CD4-positive, alpha-beta memory T cell (primary cell): Measurements from ENCODE around the gene ACVRL1. TPM values are rescaled to one million over a fixed set of nuclear protein-coding genes. Genes with fewer than 3 reads are reported as not detected.

Experiments
- CTCF ChIA-PET: fragments of 350-600 bp; sonication (Branson Sonifier 250); formaldehyde crosslinking; loops from one replicate; lab custom pipeline; 2021; ENCODE audit warnings: inconsistent platforms; ENCODE audit not compliant: partially characterized antibody; lab: Charles Lee
- POLR2A ChIA-PET: fragments of 350-600 bp; sonication (Branson Sonifier 250); formaldehyde crosslinking; loops from one replicate; lab custom pipeline; 2021; ENCODE audit not compliant: partially characterized antibody; lab: Charles Lee
- DNase-seq, 5 donors: peaks; one replicate each; pipeline versions ENCODE4 v3.0.0 to v3.0.0-alpha.2; 2020 to 2022; ENCODE audit warnings: mixed read lengths in 1 of 5
- H3K27ac ChIP-seq: one replicate; pipeline ENCODE4 v1.7.0; 2013; ENCODE audit warnings: low read depth, low read length
- H3K27me3 ChIP-seq: 2 replicates; pipeline ENCODE4 v1.7.0; 2013; ENCODE audit warnings: mild to moderate bottlenecking, low read length, moderate library complexity; ENCODE audit not compliant: insufficient read depth
- H3K36me3 ChIP-seq: 2 replicates; pipeline ENCODE4 v1.7.0; 2013; ENCODE audit warnings: mild to moderate bottlenecking, low read length, moderate library complexity; ENCODE audit not compliant: insufficient read depth
- H3K4me1 ChIP-seq: 2 replicates; pipeline ENCODE4 v1.7.0; 2013; ENCODE audit warnings: mild to moderate bottlenecking, low read length, moderate library complexity; ENCODE audit not compliant: insufficient read depth
- H3K4me3 ChIP-seq, 2 donors: one replicate each; pipeline ENCODE4 v1.7.0; 2013; ENCODE audit warnings: low read length in 2 of 2, mild to moderate bottlenecking in 1 of 2
- H3K9me3 ChIP-seq, 2 donors: one replicate each; pipeline ENCODE4 v1.7.0; 2013; ENCODE audit warnings: low read length in 2 of 2, control low read depth in 1 of 2; ENCODE audit not compliant: control insufficient read depth in 1 of 2
- H3K27ac Mint-ChIP-seq, 7 donors: one replicate each; pipeline ENCODE4 v1.8.0; 2020 to 2021; ENCODE audit warnings: mixed read lengths in 7 of 7, mild to moderate bottlenecking in 6 of 7, inconsistent platforms in 3 of 7, moderate library complexity in 3 of 7
- H3K27me3 Mint-ChIP-seq, 2 donors: one replicate each; pipeline ENCODE4 v1.8.0; 2020 to 2021; ENCODE audit warnings: mixed read lengths in 2 of 2
- H3K36me3 Mint-ChIP-seq, 2 donors: one replicate each; pipeline ENCODE4 v1.8.0; 2020 to 2021; ENCODE audit warnings: mixed read lengths in 2 of 2, inconsistent platforms in 1 of 2, mild to moderate bottlenecking in 1 of 2
- H3K4me1 Mint-ChIP-seq, 4 donors: one replicate each; pipeline ENCODE4 v1.8.0; 2020 to 2021; ENCODE audit warnings: mixed read lengths in 4 of 4, mild to moderate bottlenecking in 1 of 4
- H3K4me3 Mint-ChIP-seq, 8 donors: one replicate each; pipeline ENCODE4 v1.8.0; 2020 to 2021; ENCODE audit warnings: mixed read lengths in 8 of 8, mild to moderate bottlenecking in 7 of 8, moderate library complexity in 6 of 8, inconsistent platforms in 3 of 8
- H3K9me3 Mint-ChIP-seq, 8 donors: one replicate each; pipeline ENCODE4 v1.8.0; 2020 to 2021; ENCODE audit warnings: mixed read lengths in 8 of 8, mild to moderate bottlenecking in 5 of 8, inconsistent platforms in 3 of 8, moderate library complexity in 1 of 8
- intact Hi-C: fragments of 100-400 bp; cut with micrococcal nuclease; formaldehyde crosslinking; loops from one replicate; pipeline ENCODE4 v1.15.1; 2023
- polyA plus RNA-seq, 2 donors: library from polyadenylated mRNA; unstranded; fragments of 300-500 nt; fragmentation: Illumina TruSeq; gene quantifications; one replicate each; pipeline ENCODE4 v1.2.3, GENCODE V29; 2021
- total RNA-seq, 2 experiments: library from RNA; stranded (reverse); gene quantifications; one replicate each; pipeline ENCODE4 v1.2.3, GENCODE V29; 2021

The ACVRL1 gene
- total and polyA plus RNA-seq, 4 experiments from 2014 or later: 0.15 to 0.83 TPM; not detected in 2

- Mint-ChIP-seq H3K9me3 (no peaks in the 10 kb centered on the region), H3K27ac (peak overlapping the region; percentile 49 to 86 (median 80)), H3K27me3 (peaks cover 0 to 2% of the 10 kb centered on the region in 2 donors), H3K36me3 (peaks cover 0 to 3% of the 10 kb centered on the region in 2 donors), H3K4me3 (peak overlapping the region; percentile 53 to 84 (median 82)), H3K4me1 (peaks cover 29 to 52% (median 40%) of the 10 kb centered on the region in 4 donors)
- DNase-seq: peak in 1 of 5 donors; percentile 43
- Histone ChIP-seq H3K27me3 (no peaks in the 10 kb centered on the region), H3K27ac (peak overlapping the region; percentile 58), H3K36me3 (no peaks in the 10 kb centered on the region), H3K9me3 (no peaks in the 10 kb centered on the region), H3K4me1 (peaks cover 30% of the 10 kb centered on the region), H3K4me3 (peak overlapping the region; percentile 61 to 62)
- ChIA-PET POLR2A (interaction anchor here (0.7 to 1.5 kb wide), 6 partner anchors 10 to 131 kb away, joined by 3 to 6 read pairs (median 3); no protein-coding TSS in a partner anchor), CTCF (interaction anchor here (0.6 to 2.8 kb wide), 3 partner anchors 19 to 38 kb away, joined by 3 to 12 read pairs (median 7); no protein-coding TSS in a partner anchor)
- intact Hi-C loops: loop anchor here (1.0 to 5.0 kb wide), 3 partner anchors 19 to 1670 kb away; partner anchors contain the start of gene LIMA1
These were observed 44.8 kb downstream of the ACVRL1 start for GRCh38 chr12:51951843-51952722.

DNA sequence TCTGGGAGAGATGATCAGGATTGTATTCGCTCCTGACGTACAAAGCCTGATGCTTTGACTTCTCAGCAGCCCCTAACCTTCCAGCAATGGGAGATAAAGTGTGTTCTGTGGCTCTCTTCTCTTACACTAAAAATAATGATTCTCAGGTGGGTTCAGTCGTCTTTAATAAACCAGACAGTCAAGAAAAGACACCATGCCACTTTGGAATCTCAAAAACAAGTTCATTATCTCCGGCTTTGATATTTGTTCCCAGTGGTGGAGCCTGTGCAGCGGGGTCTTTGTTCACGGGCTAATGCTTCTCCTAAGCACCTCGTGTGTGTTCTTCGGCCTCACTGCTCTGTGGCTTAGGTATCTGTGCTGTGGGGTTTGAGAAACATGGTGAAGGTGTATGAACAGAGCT is 45.8 kb downstream of the ACVRL1 start:
- H3K4me3 Mint-ChIP-seq: peak overlapping the region; percentile 53 to 84 (median 82)
- Histone ChIP-seq H3K36me3 (no peaks in the 10 kb centered on the region), H3K4me3 (no peak overlapping the region), H3K27ac (no peak overlapping the region), H3K27me3 (no peaks in the 10 kb centered on the region), H3K9me3 (no peaks in the 10 kb centered on the region), H3K4me1 (peaks cover 30% of the 10 kb centered on the region)
- ChIA-PET POLR2A (interaction anchor here (0.6 kb wide), 1 partner anchor 132 kb away, joined by 3 read pairs; no protein-coding TSS in a partner anchor), CTCF (no interaction called here)
- no peak for DNase-seq
- H3K9me3 Mint-ChIP-seq: no peaks in the 10 kb centered on the region
- H3K27ac Mint-ChIP-seq: peak overlapping the region in 6 of 7 donors; percentile 10 to 82 (median 64)
- peaks cover 33 to 52% (median 44%) of the 10 kb centered on the region in 4 donors for H3K4me1 Mint-ChIP-seq
- no peaks in the 10 kb centered on the region for H3K27me3 Mint-ChIP-seq
- intact Hi-C loops: loop anchor here (5.0 kb wide), 1 partner anchor 1671 kb away; the partner anchor contains the start of gene LIMA1
- H3K36me3 Mint-ChIP-seq: peaks cover 0 to 3% of the 10 kb centered on the region in 2 donors

DNA sequence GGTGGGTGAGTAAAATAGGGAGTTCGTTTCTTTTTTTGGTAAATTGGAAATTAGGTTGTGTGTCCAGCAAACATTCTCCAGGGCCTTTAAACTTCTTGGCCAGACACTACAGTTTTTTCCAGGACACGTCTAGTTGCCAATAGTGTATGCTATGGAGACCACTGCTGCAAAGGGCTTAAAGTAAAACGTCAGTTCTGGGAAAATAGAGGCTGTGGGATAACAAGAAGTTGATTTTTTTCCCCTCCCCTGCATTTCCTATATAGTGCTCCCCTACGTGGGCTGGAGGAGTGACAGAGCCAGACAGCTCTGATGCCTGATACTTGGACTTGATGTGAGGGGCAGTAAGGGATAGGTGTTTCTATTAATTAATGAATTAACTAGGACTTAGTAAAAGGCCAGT is 46.6 kb downstream of the ACVRL1 start:
- H3K27ac Mint-ChIP-seq: peak overlapping the region; percentile 5 to 80 (median 26)
- CTCF ChIA-PET: interaction anchor here (3.4 kb wide), 1 partner anchor 17 kb away, joined by 10 read pairs; no protein-coding TSS in a partner anchor

DNA sequence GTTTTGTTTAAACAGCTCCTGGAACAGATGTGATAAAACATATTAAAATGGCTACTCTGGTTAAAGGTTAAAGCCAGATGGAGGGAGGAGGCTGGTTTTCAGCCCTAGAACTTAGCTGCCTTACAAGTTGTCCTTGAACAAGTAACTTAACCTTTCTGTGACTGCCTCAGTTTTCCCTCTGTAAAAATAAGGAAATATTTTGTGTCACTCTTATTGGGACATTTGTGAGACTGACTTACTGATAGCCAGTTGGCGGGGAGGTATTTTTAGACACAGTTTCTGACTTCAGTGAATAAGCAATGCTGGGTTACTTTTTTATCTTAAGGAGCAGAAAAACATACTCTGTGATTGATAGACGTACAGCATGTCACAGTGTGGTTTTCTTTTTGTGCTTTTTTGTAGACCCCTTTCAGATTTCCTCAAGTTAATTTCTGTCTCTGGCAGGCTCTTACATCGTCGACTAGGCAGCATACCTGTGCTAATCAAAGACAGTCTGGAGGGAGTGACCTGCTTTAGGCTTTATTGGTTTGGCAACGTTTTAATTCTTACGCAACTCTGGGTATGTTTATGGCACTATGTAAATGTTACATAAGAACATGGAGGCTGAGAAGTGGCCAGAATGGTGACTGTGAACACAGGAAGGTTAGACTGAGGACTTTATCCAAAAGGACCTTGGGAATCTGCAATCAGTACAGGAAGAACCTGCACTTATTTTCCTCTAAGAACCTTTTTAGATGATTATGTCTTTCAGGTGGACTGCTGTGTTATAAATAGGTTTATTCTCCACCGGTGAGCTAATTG is 47.5 kb downstream of the ACVRL1 start:
- no peaks in the 10 kb centered on the region for H3K9me3 Mint-ChIP-seq
- no peak overlapping the region for H3K4me3 Mint-ChIP-seq

More for the DNA sequence above, 46.6 kb downstream of the ACVRL1 start:
- POLR2A ChIA-PET: interaction anchor here (0.6 kb wide), 2 partner anchors 18 to 133 kb away, joined by 3 read pairs; no protein-coding TSS in a partner anchor
- Histone ChIP-seq H3K36me3 (no peaks in the 10 kb centered on the region), H3K9me3 (no peaks in the 10 kb centered on the region), H3K4me3 (no peak overlapping the region), H3K27me3 (no peaks in the 10 kb centered on the region), H3K4me1 (peaks cover 30% of the 10 kb centered on the region), H3K27ac (no peak overlapping the region)
- Mint-ChIP-seq H3K4me1 (peaks cover 33 to 54% (median 46%) of the 10 kb centered on the region in 4 donors), H3K9me3 (no peaks in the 10 kb centered on the region), H3K36me3 (peaks cover 0 to 3% of the 10 kb centered on the region in 2 donors), H3K4me3 (peak overlapping the region in 7 of 8 donors; percentile 44 to 84 (median 79)), H3K27me3 (no peaks in the 10 kb centered on the region)
- no peak for DNase-seq
- intact Hi-C loops: loop anchor here (5.0 kb wide), 1 partner anchor 1672 kb away; the partner anchor contains the start of gene LIMA1

DNA sequence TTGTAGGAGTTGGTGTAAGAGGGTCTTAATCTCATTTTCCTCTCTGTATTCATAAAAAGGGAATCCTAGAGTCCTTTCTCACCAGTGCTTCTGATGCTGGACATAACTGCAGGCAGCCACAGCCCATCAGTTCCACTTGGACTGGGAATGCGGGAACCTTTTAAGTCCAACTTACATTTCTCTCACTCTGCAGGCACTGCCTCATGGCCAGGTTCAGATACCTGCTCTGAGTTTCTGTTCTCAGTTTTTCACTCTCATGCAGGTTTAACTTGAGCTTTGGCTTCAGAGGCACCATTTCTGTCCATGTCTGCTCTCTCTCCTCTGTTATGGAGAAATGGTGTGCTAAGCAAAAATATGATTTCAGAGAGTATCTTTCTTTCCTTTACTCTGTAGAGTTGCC is 48.4 kb downstream of the ACVRL1 start:
- H3K27ac ChIP-seq: no peak overlapping the region
- H3K36me3 Mint-ChIP-seq: peaks cover 7 to 9% of the 10 kb centered on the region in 2 donors
- no peaks in the 10 kb centered on the region for H3K27me3 Mint-ChIP-seq
- H3K4me1 ChIP-seq: peaks cover 29% of the 10 kb centered on the region
- intact Hi-C loops: no loop called here
- no peaks in the 10 kb centered on the region for H3K9me3 ChIP-seq
- H3K27ac Mint-ChIP-seq: peak overlapping the region in 3 of 7 donors; percentile 5 to 55 (median 12)
- H3K4me1 Mint-ChIP-seq: peaks cover 44 to 62% (median 53%) of the 10 kb centered on the region in 4 donors
- H3K4me3 ChIP-seq: no peak overlapping the region
- H3K36me3 ChIP-seq: no peaks in the 10 kb centered on the region
- H3K27me3 ChIP-seq: no peaks in the 10 kb centered on the region
- POLR2A ChIA-PET: no interaction called here
- H3K4me3 Mint-ChIP-seq: peak overlapping the region in 2 of 8 donors; percentile 1 to 36
- CTCF ChIA-PET: interaction anchor here (0.5 to 3.4 kb wide), 3 partner anchors 15 to 113 kb away, joined by 3 to 10 read pairs (median 4); no protein-coding TSS in a partner anchor
- H3K9me3 Mint-ChIP-seq: no peaks in the 10 kb centered on the region
- DNase-seq: no peak

More for the DNA sequence above, 47.5 kb downstream of the ACVRL1 start:
- peak overlapping the region in 6 of 7 donors; percentile 4 to 75 (median 29) for H3K27ac Mint-ChIP-seq
- Histone ChIP-seq H3K4me3 (no peak overlapping the region), H3K9me3 (no peaks in the 10 kb centered on the region), H3K4me1 (peaks cover 30% of the 10 kb centered on the region), H3K27me3 (no peaks in the 10 kb centered on the region), H3K27ac (no peak overlapping the region), H3K36me3 (no peaks in the 10 kb centered on the region)
- peaks cover 40 to 60% (median 50%) of the 10 kb centered on the region in 4 donors for H3K4me1 Mint-ChIP-seq
- ChIA-PET CTCF (interaction anchor here (1.2 to 3.4 kb wide), 2 partner anchors 16 to 71 kb away, joined by 4 to 10 read pairs; no protein-coding TSS in a partner anchor), POLR2A (interaction anchor here (0.6 kb wide), 1 partner anchor 17 kb away, joined by 3 read pairs; no protein-coding TSS in a partner anchor)
- no peaks in the 10 kb centered on the region for H3K27me3 Mint-ChIP-seq
- no peak for DNase-seq
- intact Hi-C loops: loop anchor here (5.0 kb wide), 1 partner anchor 1672 kb away; the partner anchor contains the start of gene LIMA1
- peaks cover 7 to 9% of the 10 kb centered on the region in 2 donors for H3K36me3 Mint-ChIP-seq

- H3K27me3 ChIP-seq: no peaks in the 10 kb centered on the region
- H3K4me3 Mint-ChIP-seq: no peak overlapping the region
- DNase-seq: no peak
- POLR2A ChIA-PET: no interaction called here
- no peaks in the 10 kb centered on the region for H3K9me3 ChIP-seq
- no peak overlapping the region for H3K4me3 ChIP-seq
- peaks cover 47 to 62% (median 56%) of the 10 kb centered on the region in 4 donors for H3K4me1 Mint-ChIP-seq
- H3K4me1 ChIP-seq: peaks cover 25% of the 10 kb centered on the region
- H3K27ac Mint-ChIP-seq: peak overlapping the region in 1 of 7 donors; percentile 6
- no peaks in the 10 kb centered on the region for H3K27me3 Mint-ChIP-seq
- no peaks in the 10 kb centered on the region for H3K9me3 Mint-ChIP-seq
- no peak overlapping the region for H3K27ac ChIP-seq
- intact Hi-C loops: no loop called here
- CTCF ChIA-PET: interaction anchor here (6.7 kb wide), 1 partner anchor 14 kb away, joined by 61 read pairs; no protein-coding TSS in a partner anchor
- H3K36me3 Mint-ChIP-seq: peaks cover 7 to 11% of the 10 kb centered on the region in 2 donors
- no peaks in the 10 kb centered on the region for H3K36me3 ChIP-seq
These were observed 51.2 kb downstream of the ACVRL1 start for GRCh38 chr12:51958542-51958941.
